ENCODE results near the gene TEAD4.

The TEAD4 gene

DNA sequence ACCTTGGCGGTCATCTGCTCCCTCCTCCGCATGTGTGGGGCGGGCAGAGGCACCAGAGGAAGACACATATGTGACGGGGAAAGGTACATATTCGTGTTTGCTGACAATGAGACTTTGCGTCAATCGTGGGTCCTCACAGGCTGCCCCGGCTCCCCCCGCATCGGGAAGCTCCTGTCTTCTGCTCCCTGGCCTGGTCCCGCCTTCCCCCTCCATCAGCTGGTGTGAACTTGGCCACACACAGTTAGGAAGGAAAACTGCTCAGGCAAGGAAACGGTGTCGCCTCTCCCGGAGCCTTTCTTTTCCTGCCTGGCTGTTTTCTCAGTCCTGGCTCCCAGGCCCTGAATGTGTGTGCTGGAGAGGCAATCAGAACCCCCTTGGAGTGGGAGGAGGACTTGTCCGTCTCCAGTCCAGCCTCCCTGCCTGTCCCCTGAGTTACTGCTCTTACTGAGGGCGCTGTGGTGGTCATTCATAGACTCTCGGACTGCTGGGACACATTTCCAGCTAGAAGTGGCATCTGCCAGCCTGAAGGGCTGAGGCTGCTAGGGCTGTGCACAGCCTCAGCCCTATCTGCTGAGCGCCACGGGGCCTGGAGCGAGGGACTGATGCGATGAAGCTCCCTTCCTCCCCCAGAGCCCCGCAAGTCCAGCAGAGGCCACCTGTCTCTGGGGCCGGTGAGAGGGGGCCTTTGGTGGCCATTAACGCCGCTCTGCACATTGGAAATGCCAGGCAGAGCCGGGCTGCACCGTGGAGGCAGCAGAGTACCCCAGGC is 73.8 kb downstream of the TEAD4 start:
- no peak for DNase-seq (ENCODE audit: low spot score)

DNA sequence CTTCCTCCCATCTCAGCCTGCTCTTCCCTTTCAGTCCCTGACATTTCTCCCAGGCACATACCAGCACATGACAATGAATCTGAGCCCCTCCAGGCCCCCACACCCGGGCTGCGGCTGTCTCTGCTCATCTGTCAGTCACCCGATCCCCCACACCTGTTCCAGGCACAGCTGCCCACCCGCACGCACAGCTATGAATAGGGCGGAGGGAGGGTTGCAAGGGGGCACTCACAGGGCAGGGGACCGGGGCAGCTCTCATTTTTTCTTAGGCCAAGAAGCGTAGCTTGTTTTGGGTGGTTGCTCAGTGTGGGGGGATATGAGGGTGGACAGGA is 74.3 kb downstream of the TEAD4 start:
- peak; percentile 83 for DNase-seq (ENCODE audit: low spot score)

DNA sequence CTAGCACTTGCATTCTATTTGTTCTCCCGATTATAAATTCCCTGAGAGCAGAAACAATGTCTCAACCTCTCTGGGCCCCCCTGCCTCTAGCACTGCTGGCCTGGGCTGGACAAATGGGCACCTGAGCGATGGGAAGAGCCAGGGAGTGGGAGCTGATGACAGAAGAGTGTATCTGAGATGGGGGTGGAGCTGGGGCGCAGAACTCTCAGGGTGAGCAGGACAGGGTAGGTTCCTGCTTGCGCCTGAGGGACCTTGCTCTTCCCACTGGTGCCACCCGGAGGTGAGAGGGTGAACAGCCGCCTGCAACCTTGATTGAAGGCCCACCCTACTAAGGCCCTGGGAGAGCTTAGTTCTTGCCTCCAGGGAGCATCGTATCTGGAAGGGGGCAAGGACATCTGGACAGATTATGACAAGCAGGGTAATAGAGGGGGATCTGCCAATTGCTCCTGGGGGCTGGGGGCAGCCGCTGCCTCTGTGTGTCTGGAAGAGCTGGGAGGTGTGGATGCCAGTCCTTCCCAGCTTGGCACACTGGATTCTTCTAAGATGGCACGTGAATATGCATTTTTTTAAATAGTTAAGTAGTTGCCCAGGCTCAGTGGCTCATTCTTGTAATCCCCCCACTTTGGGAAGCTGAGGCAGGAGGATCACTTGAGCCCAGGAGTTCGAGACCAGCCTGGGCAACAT is 75.0 kb downstream of the TEAD4 start:
- peak; percentile 81 for DNase-seq (ENCODE audit: low spot score)

DNA sequence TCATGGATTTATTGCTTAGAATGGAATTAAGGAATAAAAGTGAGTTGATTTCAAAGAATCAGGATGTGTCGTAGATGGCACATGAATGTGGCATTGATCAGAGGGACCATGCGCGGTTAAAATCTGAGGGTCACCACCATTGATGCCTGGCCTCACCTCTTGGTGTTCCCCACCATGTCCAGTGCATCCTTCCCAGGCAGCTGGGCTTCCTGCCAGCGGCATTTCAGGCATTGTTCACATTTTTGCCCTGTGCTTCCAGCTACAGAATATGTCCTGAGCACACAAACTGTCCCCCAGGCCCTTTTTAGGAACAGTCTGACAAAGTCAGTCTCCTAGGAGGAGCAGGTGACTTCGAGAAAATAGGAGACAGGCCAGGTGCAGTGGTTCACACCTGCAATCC is 76.0 kb downstream of the TEAD4 start:
- DNase-seq (ENCODE audit: low spot score), result no peak

DNA sequence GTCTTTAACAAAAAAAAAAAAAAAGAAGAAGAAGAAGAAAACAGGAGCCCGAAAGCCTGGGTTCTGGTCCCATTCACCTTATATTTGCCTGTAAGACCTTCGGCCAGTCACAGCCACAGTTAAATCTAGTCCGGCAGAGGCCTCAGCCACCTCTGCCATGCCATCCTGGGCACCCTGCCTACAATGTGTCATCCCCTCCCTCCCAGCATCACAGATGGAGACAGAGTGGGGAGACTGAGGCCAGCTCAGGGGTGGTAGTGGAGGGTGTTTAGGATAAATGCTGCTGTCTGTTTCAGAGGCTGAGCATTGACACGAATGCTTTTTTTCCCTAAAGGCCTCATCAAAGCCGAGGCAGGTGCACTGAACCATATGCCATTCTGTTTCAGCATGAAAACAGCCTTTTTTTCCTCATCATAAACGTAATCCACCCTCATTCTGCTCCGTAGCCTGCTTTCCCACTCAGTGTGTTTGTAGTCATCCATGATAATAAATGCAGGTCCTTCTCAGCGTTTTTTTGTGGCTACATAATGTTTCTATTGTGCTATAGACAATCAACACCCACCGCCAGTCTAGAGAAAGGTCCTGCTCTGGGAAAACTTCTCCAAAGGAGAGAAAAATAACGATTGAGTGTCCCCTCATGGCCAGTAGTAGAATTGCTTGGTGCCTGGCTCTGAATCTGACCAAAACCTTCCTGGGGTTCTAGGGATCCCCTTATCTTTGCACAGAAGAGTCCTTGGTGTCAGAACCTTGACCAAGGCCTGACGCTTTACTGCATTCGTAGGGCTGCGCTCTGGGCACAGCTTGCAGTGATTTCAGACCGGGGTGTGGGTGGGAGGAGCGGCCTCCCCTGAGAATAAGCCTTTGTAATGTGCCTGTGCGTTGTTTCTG is 76.9 kb downstream of the TEAD4 start:
- no peak for DNase-seq (ENCODE audit: low spot score)

DNA sequence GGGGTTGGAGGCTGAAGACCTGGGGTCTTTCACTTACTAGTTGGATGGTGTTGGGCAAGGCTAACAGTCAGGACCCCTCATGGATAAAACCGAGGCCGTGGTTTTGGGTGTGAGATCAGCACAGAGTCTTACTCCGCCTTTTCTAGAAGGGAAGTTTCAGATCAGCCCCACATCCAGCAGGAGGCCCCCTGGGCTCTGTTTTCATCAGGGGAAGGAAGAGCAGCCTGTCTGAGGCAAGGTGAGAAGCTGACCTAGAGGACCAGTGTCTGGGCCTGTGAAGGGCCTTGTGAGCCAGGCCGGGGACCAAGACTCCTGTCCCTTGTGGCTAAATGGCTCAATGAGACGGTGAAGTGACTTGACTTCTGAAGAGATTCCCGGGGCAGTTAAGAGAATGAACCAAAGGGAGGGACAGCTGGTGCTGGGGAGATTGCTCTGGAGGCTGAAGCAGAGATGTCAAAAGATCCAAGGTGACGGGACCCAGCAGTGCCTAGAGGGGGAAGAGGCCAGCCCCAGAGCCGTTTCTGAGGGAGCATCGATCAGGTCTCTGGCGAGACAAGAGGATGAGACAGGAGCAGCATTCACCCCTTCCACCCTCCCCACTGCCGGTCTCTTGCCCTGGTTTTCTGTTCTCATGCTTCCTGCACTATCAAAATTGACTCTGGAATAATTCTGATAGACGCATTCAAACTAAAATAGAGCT is 77.9 kb downstream of the TEAD4 start:
- no peak for DNase-seq (ENCODE audit: low spot score)

DNA sequence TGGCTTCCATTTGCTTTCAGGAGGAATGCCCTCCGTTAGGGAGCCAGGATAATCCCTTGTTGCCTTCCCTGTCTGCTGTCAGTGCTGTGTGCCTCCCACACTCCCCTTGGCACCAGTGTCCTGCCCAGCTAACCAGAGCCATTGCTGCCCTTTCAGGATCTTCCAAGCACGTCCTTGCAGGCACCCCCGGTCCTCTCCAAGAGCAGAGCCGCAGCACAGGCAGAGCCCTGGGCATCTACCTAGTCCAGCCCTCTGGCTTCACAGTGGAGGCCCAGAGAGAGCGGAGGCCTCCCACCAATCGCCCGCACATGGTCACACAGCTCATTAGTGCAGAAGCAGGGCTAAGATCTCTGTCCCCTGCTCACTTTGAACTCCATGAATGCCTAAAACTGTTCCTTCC is 79.0 kb downstream of the TEAD4 start:
- DNase-seq (ENCODE audit: low spot score), result no peak

DNA sequence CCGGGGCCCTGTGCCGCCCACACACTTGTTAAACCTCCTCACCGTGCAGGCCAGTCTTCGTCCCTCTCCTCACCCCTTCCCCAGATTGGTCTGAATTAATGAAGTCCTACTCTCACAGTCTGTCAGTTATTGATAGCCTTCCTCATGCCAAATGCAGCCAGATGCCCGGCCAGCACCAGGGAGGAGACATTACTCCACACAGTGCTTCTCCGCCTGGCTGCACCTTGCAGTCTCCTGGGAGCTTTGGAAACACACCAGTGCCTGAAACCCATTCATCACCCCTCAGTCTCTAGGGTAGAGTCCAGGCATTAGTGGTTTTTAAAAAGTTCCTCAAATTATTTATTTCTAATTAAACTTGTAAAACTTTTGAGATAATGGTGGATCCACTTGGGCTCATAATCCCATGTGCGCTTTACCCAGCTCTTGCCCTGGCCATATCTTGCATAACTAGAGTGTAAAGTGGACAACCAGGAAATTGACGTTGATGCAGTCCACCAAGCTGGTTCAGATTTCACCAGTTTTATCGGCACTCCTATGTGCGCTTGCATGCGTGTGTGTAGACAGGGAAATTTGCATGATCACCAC is 79.8 kb downstream of the TEAD4 start:
- DNase-seq (ENCODE audit: low spot score), result no peak

DNA sequence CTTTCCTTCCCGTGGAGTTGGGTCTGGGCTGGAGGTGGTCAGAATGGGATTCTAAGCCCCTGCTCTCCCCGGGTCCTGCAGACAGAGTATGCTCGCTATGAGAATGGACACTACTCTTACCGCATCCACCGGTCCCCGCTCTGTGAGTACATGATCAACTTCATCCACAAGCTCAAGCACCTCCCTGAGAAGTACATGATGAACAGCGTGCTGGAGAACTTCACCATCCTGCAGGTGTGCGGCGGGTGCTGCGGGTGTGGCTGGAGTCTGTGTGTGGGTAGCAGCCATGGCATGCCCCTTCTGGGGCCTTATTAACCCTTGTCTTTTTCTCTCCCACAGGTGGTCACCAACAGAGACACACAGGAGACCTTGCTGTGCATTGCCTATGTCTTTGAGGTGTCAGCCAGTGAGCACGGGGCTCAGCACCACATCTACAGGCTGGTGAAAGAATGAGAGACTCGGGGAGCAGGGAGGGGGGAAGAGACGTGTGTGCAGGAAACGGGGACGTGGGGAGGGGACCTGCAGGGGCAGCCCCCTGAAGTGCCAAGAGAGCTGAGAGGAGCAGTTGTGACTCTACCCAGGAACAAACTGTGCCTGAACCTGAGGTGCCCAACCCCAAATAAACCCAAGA is 80.9 kb downstream of the TEAD4 start:
- DNase-seq (ENCODE audit: low spot score), result no peak

DNA sequence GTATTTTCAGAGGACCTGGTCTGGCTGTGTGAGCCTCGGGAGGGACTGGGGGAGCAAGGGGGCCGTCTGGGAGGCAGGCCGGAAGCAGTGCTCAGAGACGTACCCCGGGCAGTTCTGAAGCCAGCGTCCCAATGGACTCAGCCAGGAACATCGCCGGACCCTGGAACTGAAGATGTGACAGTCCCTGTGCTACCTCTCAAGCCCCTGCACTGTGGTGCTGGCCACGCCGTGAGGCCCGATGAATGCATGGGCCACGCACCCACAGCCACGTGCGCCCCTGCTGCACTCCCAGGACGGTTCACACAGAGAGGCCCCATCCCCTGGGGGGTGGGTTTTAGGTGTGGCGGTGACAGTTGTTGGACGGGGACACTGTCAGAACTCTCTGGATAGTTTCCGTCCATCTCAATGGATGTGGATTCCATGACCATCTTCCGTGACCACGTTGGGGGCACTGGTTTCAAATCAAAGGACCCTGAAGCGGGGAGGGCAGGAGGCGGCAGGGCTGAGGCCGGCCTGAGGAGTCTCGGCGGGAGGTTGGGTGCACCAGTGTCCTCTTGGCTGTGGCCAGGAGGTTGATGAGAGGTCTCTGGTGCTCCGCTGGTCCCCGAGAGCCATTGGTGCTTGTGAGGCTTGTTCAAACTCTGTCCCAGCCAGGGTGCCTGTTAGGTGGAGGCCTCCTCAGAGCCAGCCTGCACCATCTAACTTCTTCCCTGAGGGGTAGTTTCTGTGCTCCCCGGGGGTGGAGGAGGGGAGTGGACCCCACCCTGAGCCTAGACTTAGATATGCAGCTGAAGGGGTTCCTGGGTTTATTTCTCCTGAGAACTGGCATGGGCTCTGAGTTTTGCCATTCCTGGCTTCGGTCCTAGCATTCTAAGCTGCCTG is 81.7 kb downstream of the TEAD4 start:
- DNase-seq (ENCODE audit: low spot score), result no peak

DNA sequence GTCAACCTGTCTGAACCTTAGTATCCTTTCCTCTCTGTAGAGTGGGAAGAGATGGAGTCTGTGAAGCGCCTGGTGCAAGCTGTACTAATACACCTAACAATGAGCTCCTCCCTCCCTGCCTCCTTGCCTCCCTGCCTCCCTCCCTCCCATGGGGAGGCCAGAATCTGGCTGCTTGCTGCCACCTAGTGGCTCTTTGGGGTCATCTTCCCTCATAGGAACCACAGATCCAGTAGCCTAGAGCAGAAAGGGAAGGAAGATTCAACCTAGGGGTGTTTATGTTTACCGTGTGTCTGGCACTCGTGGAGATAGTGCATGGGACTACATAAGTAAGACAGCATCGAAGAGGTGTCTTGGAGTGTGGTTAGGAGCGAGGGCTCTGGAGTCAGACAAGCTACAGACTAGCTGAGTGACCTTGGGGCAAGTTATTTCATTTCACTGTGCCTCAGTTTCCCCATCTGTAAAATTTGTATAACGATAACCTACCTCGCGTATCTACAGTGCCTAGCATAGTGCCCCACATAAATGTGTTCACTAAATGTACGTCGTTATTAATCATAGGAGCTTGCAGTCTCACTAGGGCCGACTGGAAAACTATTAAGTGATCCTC is 82.5 kb downstream of the TEAD4 start:
- no peak for DNase-seq (ENCODE audit: low spot score)

DNA sequence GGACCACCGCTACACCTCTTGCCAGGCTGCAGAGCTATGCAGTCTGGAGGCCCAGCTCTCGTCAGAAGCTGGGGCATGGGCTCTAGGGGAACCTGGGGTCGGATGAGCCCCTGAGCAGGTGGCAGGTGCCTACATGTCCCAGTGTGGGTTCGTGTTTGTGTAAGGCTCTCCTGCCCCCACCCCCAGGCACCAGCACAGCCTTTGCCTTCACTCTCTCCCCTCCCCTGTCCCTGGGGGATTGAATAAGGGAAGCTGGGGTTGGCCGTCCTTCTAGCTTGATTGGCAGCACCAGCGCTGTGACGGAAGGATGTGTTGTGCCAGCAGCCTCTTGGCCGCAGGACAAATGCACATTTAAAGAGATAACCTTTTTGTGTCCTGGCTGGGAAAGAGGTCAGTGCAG is 83.2 kb downstream of the TEAD4 start:
- no peak for DNase-seq (ENCODE audit: low spot score)

DNA sequence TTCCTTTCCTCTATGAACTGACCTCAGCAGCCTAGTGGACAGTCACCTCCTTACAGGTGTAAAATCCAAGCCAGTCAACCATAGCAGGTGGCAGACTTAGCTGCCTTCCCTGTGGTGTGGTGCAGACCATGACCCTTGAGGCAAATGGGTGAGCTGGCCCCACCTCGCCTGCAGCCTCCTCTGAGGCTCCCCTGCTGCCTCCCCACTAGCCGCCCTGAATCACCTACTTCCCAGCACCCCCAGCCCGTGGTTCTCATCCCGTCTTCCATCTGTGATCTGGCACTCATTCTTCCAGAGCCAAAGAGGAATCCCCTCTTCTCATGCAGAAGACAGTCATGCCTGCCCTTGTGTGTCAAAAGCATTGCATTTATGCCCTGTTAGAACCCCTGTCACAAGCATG is 83.6 kb downstream of the TEAD4 start:
- no peak for DNase-seq (ENCODE audit: low spot score)

DNA sequence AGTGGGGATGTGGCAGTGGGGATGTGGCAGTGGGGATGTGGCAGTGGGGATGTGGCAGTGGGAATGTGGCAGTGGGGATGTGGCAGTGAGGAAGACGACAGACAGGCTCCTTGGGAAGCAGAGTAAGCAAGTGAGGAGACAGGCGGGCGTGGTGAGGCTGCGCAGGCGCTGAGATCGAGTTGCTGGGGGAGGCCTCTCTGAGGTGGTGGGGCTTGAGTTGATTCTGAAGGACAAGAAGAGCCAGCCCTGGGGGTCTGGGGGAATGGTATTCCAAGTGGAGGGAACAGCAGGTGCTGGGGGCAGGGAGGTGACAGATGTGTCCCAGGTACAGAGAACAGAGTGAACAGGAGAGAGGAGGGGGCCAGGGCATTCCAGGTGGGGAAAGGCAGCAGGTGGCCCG is 84.2 kb downstream of the TEAD4 start:
- no peak for DNase-seq (ENCODE audit: low spot score)

DNA sequence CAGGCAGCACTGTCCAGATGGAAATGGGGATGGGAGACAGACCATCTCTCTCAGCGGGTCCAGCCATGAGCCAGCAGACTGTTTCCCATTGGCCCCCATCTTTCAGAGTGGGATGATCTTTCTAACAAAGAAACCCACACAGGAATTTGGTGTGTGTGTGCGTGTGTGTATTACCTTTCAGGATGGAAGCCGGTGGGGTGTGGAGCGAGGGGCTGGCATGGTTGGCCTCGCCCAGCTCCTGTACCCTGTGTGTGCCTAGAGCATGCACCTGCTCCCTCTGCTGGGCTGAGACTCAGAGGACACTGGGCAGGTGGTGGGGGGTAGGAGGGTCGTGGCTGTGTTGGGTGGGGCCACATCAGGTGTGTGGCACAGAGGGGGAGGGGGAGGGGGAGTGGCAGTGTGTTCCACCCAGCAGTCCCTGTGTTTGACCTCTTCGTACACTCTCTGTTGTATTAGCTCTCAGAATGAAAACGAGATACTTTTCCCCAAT is 85.0 kb downstream of the TEAD4 start:
- DNase-seq (ENCODE audit: low spot score), result no peak

DNA sequence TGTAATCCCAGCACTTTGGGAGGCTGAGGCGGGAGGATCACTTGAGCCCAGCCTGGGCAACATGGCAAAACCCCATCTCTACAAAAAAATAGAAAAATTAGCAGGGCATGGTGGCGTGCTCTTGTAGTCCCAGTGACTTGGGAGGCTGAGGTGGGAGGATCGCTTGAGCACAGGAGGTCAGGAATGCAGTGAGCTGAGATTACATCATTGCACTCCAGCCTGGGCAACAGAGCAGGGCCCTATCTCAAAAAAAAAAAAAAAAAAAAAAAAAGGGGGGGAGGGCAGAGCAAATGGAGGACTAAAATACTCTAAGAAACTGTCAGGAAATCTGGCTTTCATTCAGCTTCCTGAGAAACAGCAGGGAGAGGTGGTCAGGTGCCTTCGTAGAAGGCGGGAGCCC is 86.3 kb downstream of the TEAD4 start:
- DNase-seq (ENCODE audit: low spot score), result no peak

DNA sequence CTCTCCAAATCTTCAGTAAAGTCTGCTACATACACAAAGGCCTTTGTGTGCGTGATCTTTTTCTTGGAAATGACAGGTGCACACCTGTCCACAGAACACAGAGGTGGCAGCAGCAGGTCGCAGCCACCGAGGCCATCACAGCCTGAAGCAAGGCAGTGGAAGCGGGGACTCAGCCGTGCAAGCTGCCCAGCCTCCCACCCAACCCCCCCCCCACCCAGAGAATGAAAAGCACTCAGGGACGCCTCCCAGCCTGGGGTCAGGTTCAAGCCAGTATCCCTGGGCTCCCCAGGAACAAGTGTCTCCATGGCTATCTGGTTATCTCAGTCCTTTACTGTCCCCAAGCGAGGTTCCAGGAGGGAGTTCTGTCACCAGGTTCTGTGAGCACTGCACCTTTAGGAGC is 86.8 kb downstream of the TEAD4 start:
- DNase-seq (ENCODE audit: low spot score), result no peak

DNA sequence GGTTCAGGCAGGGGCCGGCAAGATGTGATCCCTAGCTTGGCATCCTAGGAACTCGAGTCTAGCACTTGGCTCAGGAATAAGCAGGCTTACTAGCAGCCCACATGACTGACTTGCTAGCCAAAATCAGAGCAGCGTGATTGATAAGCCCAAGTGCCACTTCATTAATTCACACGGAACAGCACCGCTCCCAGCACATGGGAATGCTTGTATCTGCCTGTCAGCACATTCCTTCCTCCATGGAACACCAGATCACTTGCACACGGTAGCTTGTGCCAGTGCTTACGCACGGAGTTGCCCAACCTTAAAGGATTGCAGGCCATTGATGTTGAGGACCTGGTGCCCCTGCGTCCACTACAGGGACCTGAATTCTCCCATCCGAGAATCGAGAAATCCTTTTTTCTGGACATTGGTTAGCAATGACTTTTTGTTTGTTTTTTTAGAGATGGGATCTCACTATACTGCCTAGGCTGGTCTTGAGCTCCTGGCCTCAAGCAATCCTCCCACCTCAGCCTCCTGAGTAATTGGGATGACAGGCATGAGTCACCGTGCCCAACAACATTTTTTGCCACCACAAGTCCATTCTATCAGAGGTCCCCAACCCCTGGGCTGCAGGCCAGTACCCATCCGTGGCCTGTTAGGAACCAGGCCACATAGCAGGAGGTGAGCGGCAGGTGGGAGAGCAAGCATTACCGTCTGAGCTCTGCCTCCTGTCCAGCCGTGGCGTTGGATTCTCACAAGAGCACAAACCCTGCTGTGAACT is 87.4 kb downstream of the TEAD4 start:
- no peak for DNase-seq (ENCODE audit: low spot score)

DNA sequence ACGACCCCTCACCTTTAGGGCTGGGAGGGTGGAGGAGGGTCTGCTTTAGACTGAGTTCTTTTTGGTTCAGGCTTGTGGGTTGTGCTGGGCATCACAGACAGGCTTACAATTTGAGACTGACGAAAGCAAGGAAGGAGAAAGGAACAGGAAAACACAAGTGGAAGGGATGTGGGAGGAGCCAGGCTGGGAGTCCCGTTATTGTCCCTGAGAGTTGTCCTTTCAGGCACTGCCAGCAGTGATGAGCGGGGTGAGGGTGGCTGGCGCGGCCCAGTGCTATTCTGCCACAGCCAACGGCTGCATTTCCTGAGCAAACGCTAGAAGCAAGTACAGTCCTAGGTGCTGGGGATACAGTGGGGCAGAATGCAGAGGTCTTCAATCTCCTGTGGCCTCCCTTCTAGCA is 88.8 kb downstream of the TEAD4 start:
- DNase-seq (ENCODE audit: low spot score), result no peak

Data from left forelimb (tissue), 1 donor.